Karpas-422 (cell line): ENCODE results near the gene IL36G. TPM values are rescaled to one million over a fixed set of nuclear protein-coding genes. Genes with fewer than 3 reads are reported as not detected.

Experiments
- DNase-seq: peaks from one replicate; pipeline ENCODE4 v3.0.0-alpha.2; 2015
- H2AFZ ChIP-seq: fragments of 200-600 bp; sonication (generic); 2 replicates; pipeline ENCODE4 v1.6.1; 2014; ENCODE audit warnings: antibody characterized with exemption, low read length, mixed read lengths
- H3K27ac ChIP-seq: fragments of 200-600 bp; sonication (generic); 2 replicates; pipeline ENCODE4 v1.5.1; 2014; ENCODE audit warnings: mild to moderate bottlenecking, low read length, moderate library complexity
- H3K27me3 ChIP-seq: fragments of 200-600 bp; sonication (generic); 2 replicates; pipeline ENCODE4 v1.6.1; 2014; ENCODE audit warnings: low read length, mixed read lengths
- H3K36me3 ChIP-seq: fragments of 200-600 bp; sonication (generic); 2 replicates; pipeline ENCODE4 v1.6.1; 2014; ENCODE audit warnings: low read length, mixed read lengths; ENCODE audit not compliant: insufficient read depth
- H3K4me1 ChIP-seq: fragments of 200-600 bp; sonication (generic); 2 replicates; pipeline ENCODE4 v1.6.1; 2014; ENCODE audit warnings: mild to moderate bottlenecking, low read length, mixed read lengths
- H3K4me2 ChIP-seq: fragments of 200-600 bp; sonication (generic); 2 replicates; pipeline ENCODE4 v1.6.1; 2014; ENCODE audit warnings: low read length, low read depth, mild to moderate bottlenecking; ENCODE audit not compliant: poor library complexity, severe bottlenecking
- H3K4me3 ChIP-seq: fragments of 200-600 bp; sonication (generic); 2 replicates; pipeline ENCODE4 v1.5.1; 2014; ENCODE audit warnings: mild to moderate bottlenecking, antibody characterized with exemption, low read length, mixed read lengths
- H3K79me2 ChIP-seq: fragments of 200-600 bp; sonication (generic); 2 replicates; pipeline ENCODE4 v1.6.1; 2014; ENCODE audit warnings: mild to moderate bottlenecking, low read length, mixed read lengths
- H3K9ac ChIP-seq: fragments of 200-600 bp; sonication (generic); 2 replicates; pipeline ENCODE4 v1.6.0; 2014; ENCODE audit warnings: low read length
- H3K9me2 ChIP-seq: fragments of 200-600 bp; sonication (generic), shearing (Covaris generic); replicated peaks from 2 replicates; pipeline ENCODE4 v1.6.0; 2014; ENCODE audit warnings: mild to moderate bottlenecking, low read length, moderate library complexity; ENCODE audit not compliant: insufficient read depth
- H3K9me3 ChIP-seq: fragments of 300-700, 200-600 bp; sonication (generic); 2 replicates; pipeline ENCODE4 v1.6.1; 2014; ENCODE audit warnings: low read length, mixed read lengths
- H4K20me1 ChIP-seq: fragments of 200-600 bp; sonication (generic); 2 replicates; pipeline ENCODE4 v1.6.1; 2014; ENCODE audit warnings: mild to moderate bottlenecking, antibody characterized with exemption, low read length, low read depth; ENCODE audit not compliant: insufficient read depth
- total RNA-seq: library from RNA; depleted of rRNA; stranded (reverse); fragments of >200 nt; shearing (Covaris generic); gene quantifications from 2 replicates; pipeline ENCODE4 v1.2.3, GENCODE V29; 2014; ENCODE audit warnings: low replicate concordance

Gene IL36G
- total RNA-seq, 1 experiment from 2014 or later, result not detected

GRCh38 chr2:113002677-113003076 lies 24.9 kb downstream of the IL36G start:
- Histone ChIP-seq H3K9ac (no peak overlapping the region), H3K4me2 (no peak overlapping the region), H3K4me3 (no peak overlapping the region), H3K27me3 (no peaks in the 10 kb centered on the region), H2AFZ (no peak overlapping the region), H3K79me2 (no peaks in the 10 kb centered on the region), H3K27ac (no peak overlapping the region), H3K9me3 (no peaks in the 10 kb centered on the region), H3K4me1 (no peaks in the 10 kb centered on the region), H3K36me3 (no peaks in the 10 kb centered on the region), H4K20me1 (no peaks in the 10 kb centered on the region), H3K9me2 (no peaks in the 10 kb centered on the region)
- DNase-seq, result no peak

DNA sequence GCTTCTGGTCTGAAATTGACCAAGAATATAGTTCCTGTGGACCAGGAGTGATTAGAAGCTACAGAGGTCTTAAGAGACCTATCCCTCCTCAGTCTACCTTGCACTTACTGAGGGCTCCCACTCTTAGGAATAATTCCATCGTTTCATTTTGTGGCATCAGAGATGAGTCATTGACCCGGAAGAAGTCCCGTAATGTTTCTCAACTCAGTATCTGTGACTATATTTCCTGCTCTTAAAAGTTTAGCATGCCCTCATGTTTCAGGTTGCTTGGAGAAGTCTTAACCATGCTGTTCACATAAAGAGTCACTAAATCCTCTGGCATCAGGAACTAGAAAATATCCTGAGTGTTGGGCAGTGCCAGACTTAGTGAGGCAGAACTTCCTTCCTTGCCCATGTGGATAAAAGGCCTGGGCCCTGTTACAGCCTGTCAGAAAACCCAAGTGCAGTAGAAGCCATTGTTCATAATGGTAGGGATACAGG lies 27.3 kb downstream of the IL36G start, which contains the start of gene IL36A:
Gene IL36A (plus strand): TSS at position 430 of the 480 bp plus-strand sequence. CDS start 413 bp downstream, outside the sequence.
- no peaks in the 10 kb centered on the region for H4K20me1 ChIP-seq
- H3K79me2 ChIP-seq, result no peaks in the 10 kb centered on the region
- H3K9me2 ChIP-seq, result no peaks in the 10 kb centered on the region
- H3K27ac ChIP-seq, result no peak within 1 kb of the TSS
- no peak within 1 kb of the TSS for H3K4me3 ChIP-seq
- DNase-seq, result no peak
- H3K9me3 ChIP-seq, result no peaks in the 10 kb centered on the region
- H3K9ac ChIP-seq, result no peak within 1 kb of the TSS
- H3K4me2 ChIP-seq, result no peak within 1 kb of the TSS
- no peaks in the 10 kb centered on the region for H3K27me3 ChIP-seq
- H3K36me3 ChIP-seq, result no peaks in the 10 kb centered on the region
- no peak within 1 kb of the TSS for H2AFZ ChIP-seq
- no peaks in the 10 kb centered on the region for H3K4me1 ChIP-seq

- Histone ChIP-seq H3K27ac (no peak overlapping the region), H3K36me3 (no peaks in the 10 kb centered on the region), H2AFZ (no peak overlapping the region), H3K4me3 (no peak overlapping the region), H3K4me1 (no peaks in the 10 kb centered on the region), H3K9me3 (no peaks in the 10 kb centered on the region), H3K9me2 (no peaks in the 10 kb centered on the region), H3K27me3 (no peaks in the 10 kb centered on the region), H4K20me1 (no peaks in the 10 kb centered on the region), H3K9ac (no peak overlapping the region), H3K79me2 (no peaks in the 10 kb centered on the region), H3K4me2 (no peak overlapping the region)
- DNase-seq, result no peak
Measured at GRCh38 chr2:113007250-113007649, 29.4 kb downstream of the IL36G start.

- H3K27me3 ChIP-seq, result no peaks in the 10 kb centered on the region
- no peak overlapping the region for H3K4me3 ChIP-seq
- H3K79me2 ChIP-seq, result no peaks in the 10 kb centered on the region
- no peak overlapping the region for H3K9ac ChIP-seq
- no peaks in the 10 kb centered on the region for H3K4me1 ChIP-seq
- H3K9me3 ChIP-seq, result no peaks in the 10 kb centered on the region
- DNase-seq, result no peak
- no peak overlapping the region for H2AFZ ChIP-seq
- no peak overlapping the region for H3K4me2 ChIP-seq
- no peak overlapping the region for H3K27ac ChIP-seq
- no peaks in the 10 kb centered on the region for H4K20me1 ChIP-seq
- H3K36me3 ChIP-seq, result no peaks in the 10 kb centered on the region
- H3K9me2 ChIP-seq, result no peaks in the 10 kb centered on the region
Measured at GRCh38 chr2:113009622-113010021, 31.8 kb downstream of the IL36G start.

GRCh38 chr2:113010088-113010487 lies 32.3 kb downstream of the IL36G start:
- Histone ChIP-seq H3K4me2 (no peak overlapping the region), H3K4me1 (no peaks in the 10 kb centered on the region), H2AFZ (no peak overlapping the region), H3K9ac (no peak overlapping the region), H3K79me2 (no peaks in the 10 kb centered on the region), H3K9me2 (no peaks in the 10 kb centered on the region), H3K9me3 (no peaks in the 10 kb centered on the region), H3K4me3 (no peak overlapping the region), H4K20me1 (no peaks in the 10 kb centered on the region), H3K27ac (no peak overlapping the region), H3K27me3 (no peaks in the 10 kb centered on the region), H3K36me3 (no peaks in the 10 kb centered on the region)
- DNase-seq, result no peak

- Histone ChIP-seq H3K4me3 (no peak overlapping the region), H3K9me2 (no peaks in the 10 kb centered on the region), H3K27ac (no peak overlapping the region), H3K9ac (no peak overlapping the region), H3K4me2 (no peak overlapping the region), H3K4me1 (no peaks in the 10 kb centered on the region), H3K9me3 (no peaks in the 10 kb centered on the region), H3K27me3 (no peaks in the 10 kb centered on the region), H4K20me1 (no peaks in the 10 kb centered on the region), H2AFZ (no peak overlapping the region), H3K79me2 (no peaks in the 10 kb centered on the region), H3K36me3 (no peaks in the 10 kb centered on the region)
- DNase-seq, result no peak
Measured at GRCh38 chr2:113011108-113011507, 33.3 kb downstream of the IL36G start.

- Histone ChIP-seq H3K9ac (no peak overlapping the region), H3K4me1 (no peaks in the 10 kb centered on the region), H3K36me3 (no peaks in the 10 kb centered on the region), H3K9me3 (no peaks in the 10 kb centered on the region), H3K9me2 (no peaks in the 10 kb centered on the region), H3K79me2 (no peaks in the 10 kb centered on the region), H4K20me1 (no peaks in the 10 kb centered on the region), H3K4me2 (no peak overlapping the region), H3K4me3 (no peak overlapping the region), H3K27me3 (no peaks in the 10 kb centered on the region), H3K27ac (no peak overlapping the region), H2AFZ (no peak overlapping the region)
- no peak for DNase-seq
Measured at GRCh38 chr2:113012436-113013335, 34.9 kb downstream of the IL36G start.

DNA sequence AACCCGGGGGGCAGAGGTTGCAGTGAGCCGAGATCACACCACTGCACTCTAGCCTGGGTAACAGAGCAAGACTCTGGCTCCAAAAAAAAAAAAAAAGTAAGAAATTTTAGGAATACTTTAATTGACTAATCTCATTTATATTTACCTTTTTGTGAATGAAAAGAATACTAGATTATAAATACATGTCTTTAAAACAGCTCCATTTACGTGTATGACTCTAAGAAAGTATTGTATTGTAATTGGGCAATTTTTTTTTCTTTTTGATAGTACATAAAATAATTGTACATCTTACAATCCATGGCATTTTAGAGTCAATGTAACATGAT lies 35.5 kb downstream of the IL36G start:
- Histone ChIP-seq H3K9me2 (no peaks in the 10 kb centered on the region), H3K27ac (no peak overlapping the region), H3K4me1 (no peaks in the 10 kb centered on the region), H3K79me2 (no peaks in the 10 kb centered on the region), H3K4me3 (no peak overlapping the region), H3K9ac (no peak overlapping the region), H3K36me3 (no peaks in the 10 kb centered on the region), H3K27me3 (no peaks in the 10 kb centered on the region), H3K9me3 (no peaks in the 10 kb centered on the region), H2AFZ (no peak overlapping the region), H4K20me1 (no peaks in the 10 kb centered on the region), H3K4me2 (no peak overlapping the region)
- DNase-seq, result no peak
